Measurements from ENCODE around the gene NUSAP1.
"Not testable (repeated sequence)": the region's sequence is repeated elsewhere in the genome, so short reads cannot be mapped to it uniquely, and the experiment has no call there.

The NUSAP1 gene

DNA sequence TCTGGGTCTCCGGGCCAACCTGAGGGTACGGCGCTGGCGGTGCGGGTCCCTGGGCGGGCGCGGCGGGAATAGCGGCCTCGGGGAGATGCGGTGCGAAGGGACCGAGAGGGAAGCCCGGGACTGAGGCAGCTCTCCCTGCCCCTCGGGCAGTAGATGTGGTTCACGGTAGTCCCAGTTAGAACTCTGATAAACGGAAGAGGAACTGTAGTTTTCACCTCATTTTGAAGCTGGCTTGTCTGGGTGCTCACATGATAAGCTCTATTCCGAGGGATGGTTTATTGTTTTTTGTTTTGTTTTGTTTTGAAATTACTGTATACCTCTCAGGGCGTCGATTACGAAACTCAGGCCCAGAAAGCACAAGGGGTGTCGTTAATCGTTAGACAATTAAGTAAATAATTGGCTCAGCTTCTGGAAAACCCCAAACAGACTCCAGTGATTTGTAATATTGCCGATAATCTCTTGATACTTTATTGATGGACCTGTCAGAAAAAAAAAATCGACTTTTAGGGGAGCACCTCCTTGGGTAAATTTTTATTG, 413 bp downstream of the NUSAP1 start:
- DNase-seq (ENCODE audit: low read depth): no peak

DNA sequence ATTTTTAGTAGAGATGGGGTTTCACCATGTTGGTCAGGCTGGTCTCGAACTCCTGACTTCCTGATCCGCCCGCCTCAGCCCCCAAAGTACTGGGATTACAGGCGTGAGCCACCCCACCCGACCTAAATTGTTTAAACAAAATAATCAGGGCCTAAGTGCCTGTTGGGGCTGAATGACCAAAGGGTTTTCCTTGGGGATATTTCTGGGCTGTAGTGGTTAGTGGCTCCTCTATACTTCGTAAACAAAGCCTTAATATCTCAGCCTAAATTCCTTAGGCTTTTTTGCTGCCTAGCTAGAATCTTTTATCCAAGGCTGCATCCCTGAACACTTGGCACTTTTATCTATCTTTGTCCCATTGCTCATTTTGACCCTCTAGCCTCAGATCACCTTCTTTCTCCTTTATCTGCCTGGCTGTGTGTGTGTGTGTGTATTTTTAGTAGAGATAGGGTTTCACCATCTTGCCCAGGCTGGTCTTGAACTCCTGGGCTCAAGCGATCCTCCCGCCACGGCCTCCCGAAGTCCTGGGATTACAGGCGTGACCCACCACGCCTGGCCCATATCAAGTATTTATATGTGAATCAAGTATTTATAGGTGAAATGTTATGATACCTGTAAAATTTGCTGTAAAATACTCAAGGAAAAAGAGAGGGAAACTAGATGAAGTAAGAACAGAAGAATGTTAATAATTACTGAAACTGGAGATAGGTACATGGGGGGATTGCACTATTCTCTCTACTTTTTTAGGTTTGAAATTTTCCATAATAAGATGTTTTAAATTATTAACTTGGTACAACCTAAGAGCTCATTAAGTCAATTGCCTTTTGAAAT, 1.8 kb downstream of the NUSAP1 start:
- DNase-seq (ENCODE audit: low read depth): no peak

DNA sequence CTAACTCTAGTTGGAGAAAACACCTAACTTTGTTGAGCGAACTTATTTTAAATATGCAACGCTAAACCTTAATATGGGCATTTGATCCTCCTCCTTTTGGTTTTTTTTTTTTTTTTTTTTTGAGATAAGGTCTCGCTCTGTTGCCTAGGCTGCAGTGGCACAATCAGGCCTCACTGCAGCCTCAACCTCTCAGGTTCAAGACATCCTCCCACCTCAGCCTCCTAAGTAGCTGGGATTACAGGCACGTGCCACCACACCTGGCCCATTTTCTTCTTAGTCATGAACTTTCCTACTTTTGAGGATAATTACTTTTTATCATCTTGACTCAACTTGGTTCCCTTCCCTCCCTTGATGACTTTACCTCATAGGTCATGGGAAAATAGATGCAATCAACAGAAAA, 3.9 kb downstream of the NUSAP1 start:
- DNase-seq (ENCODE audit: low read depth): no peak

DNA sequence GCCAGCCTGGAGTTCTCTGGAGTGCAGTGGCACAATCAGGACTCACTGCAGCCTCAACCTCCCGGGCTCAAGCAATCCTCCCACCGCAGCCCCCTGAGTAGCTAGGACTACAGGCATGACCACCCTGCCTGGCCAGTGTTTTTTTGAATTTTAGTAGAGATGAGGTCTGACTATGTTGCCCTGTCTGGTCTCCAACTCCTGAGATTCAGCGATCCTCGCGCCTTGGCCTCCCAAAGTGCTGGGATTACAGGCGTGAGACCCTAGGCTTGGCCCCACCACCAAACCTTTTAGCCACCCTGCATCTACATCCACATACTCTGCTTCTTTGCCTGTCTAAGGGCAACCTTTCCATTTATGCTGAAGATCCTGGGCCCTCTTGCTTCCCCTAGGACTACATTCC, 4.4 kb downstream of the NUSAP1 start:
- no peak for DNase-seq (ENCODE audit: low read depth)

DNA sequence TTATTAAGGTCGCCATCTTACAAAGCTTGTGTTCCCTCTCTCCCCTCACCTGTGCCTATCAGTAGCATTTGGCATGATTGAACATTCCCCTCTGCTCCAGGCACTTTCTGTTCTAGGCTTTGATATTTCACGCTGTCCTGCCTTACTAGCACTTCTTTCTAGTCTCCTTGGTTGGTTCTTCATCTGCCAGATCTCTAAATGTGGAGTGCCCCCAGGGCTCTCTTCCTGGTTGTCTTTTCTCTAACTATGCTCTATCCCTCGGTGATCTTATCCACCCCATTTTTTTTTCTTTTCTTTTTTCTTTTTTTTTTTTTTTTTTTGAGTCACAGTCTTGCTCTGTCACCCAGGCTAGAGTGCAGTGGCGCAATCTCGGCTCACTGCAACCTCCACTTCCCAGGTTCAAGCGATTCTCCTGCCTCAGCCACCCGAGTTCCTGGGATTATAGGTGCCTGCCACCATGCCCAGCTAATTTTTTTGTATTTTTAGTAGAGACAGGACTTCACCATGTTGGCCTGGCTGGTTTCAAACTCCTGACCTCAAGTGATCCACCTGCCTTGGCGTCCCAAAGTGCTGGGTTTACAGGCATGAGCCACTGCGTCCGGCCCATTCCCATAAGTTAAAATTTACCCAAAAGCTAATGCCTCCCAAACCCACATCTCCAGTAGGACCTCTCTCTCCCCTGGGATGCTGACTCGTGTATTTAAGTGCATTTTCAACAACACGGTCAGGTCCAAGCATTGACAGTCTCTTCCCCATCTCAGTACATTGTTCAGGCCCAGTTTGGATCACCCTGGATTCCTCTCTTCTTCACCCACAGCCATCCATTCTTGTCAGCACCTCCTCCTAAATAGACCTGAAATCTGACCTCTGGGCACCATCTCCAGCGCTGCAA, 5.2 kb downstream of the NUSAP1 start:
- DNase-seq (ENCODE audit: low read depth): no peak

DNA sequence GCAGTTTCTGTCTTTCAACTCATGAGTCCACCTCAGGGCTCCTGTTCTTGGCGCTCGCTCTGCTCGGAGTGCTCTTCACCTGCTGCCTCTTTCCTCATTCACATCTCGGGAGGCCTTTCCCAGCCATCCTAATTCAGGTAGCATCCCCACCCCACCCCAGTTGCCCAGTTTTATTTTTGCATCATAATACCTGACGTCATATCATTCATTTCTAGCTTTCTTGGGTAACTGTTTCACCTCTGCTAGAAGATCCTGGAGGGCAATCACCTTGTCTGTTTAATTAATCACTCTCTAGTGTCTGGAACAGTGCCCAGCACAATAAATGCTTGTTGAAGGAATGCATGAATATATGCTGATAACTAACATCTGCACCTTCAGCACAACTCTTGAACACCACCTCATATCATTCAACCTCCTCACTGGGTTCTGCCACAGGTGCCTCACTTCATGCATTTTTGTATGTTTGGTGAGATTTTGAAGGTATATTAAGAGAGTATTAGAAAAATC, 7.6 kb downstream of the NUSAP1 start:
- no peak for DNase-seq (ENCODE audit: low read depth)

DNA sequence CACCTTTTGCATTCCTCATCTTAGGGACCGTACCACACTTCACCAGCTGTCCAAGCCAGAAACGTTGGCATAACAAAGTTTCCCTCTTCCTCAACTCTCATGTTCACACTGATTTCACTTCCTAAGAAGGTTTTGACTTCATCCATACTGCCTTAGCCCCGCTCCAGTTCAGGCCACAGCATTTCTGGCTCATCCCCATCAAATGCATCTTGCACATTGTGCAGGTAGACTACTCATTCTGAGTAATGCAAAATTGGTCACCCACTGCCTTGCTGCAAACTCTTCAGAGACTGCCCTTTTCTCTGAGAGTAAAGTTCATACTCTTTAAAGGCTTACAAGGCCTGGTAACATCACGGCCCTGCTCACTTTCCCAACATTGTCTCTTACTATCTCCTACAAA, 8.8 kb downstream of the NUSAP1 start:
- DNase-seq (ENCODE audit: low read depth): no peak

DNA sequence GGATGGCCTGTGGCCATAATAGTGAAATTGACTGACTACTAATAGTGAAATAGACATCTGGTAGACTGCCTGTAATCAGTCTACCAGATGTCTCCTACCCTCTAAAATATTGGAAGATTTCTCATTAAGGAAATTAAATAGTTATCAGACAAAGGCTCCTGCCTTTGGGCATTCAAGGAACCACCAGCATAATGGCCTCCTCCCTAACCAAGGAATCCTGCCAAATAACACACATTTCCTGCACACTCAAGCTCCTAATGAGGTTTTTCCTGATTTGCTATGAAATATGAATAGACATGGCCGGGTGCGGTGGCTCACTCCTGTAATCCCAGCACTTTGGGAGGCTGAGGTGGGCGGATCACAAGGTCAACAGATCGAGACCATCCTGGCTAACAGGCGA, 14.6 kb downstream of the NUSAP1 start:
- no peak for DNase-seq (ENCODE audit: low read depth)

DNA sequence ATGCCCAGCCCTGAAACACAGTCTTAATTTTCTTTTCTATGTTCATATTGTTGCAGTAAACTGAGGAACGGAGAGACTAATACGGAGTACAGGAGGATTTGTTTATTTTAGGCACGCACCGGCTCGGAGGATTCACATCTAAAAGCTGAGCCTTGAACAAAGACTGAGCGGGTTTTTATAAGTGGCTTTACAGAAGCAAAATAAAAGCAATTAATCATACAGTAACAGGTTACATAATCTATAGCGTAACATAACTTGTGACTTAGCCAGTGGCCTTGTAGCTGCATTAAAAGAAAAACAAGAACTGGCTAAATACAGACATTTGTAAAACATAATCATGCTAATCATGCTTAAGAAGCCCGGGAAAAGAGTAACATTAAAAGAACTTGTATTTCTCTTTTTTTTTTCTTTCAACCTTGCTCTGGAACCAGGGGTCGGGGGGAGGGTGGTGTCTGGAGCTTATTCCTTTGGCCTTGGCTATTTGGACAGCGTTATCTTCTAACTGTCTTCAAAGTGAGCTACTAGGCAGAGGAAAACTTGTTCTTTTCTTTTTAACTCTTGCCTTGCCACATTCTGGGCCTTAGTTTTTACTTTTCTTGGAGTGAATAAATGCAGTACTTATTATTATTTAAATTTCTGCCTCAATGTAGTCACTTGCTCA, 17.5 kb downstream of the NUSAP1 start:
- DNase-seq (ENCODE audit: low read depth): no peak

DNA sequence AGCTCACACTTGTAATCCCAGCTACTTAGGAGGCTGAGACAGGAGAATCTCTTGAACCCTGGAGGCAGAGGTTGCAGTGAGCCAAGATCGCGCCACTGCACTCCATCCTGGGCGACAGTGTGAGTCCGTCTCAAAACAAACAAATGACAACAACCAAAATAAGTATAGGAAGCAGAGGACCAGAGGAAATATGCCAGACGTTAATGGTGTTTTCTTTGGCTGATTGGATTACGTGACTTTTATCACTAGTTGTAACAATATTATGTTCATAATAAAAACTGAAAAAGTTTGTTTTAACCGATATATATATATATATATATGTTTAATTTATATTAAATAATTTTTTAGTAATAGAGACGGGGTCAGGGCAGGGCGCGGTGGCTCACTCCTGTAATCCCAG, 21.7 kb downstream of the NUSAP1 start:
- DNase-seq (ENCODE audit: low read depth): no peak

DNA sequence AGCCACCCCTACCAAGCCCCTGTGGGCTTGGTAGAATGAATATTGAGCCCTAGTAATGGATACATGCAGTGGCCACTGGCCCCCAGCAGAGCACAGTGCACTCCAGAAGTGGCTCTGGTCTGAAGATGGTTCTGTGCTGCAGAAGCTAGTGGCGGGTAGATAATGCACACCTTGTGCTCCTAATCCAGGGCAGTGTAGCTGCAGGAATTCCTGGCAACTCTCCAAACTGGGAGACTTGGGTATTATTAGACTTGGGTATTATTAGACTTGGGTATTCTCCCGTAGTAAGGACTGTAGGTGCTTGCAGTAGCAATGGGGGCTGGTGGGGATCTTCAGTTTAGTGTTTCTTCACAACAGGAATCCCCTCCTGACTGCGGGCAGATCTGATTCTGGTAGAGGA, 34.7 kb downstream of the NUSAP1 start:
- DNase-seq (ENCODE audit: low read depth): no peak

DNA sequence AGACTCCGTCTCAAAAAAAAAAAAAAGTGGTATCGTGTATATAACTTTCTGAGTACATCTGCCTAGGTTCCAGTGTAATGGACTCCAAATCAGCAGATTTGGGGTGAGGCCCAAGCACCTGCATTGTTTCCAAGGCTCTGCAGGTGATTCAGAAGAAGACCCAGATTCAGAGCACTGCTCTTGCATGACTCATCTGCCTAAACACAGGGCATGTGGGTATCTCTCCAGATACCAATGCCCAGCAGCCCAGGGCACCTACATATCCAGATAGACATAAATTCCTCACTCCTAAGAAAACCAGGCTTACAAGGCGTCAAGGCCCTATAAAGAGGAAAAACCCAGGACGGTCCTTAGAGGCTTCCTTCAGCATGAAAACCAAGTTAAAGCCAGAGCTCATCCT, 45.3 kb downstream of the NUSAP1 start:
- DNase-seq (ENCODE audit: low read depth): no peak

DNA sequence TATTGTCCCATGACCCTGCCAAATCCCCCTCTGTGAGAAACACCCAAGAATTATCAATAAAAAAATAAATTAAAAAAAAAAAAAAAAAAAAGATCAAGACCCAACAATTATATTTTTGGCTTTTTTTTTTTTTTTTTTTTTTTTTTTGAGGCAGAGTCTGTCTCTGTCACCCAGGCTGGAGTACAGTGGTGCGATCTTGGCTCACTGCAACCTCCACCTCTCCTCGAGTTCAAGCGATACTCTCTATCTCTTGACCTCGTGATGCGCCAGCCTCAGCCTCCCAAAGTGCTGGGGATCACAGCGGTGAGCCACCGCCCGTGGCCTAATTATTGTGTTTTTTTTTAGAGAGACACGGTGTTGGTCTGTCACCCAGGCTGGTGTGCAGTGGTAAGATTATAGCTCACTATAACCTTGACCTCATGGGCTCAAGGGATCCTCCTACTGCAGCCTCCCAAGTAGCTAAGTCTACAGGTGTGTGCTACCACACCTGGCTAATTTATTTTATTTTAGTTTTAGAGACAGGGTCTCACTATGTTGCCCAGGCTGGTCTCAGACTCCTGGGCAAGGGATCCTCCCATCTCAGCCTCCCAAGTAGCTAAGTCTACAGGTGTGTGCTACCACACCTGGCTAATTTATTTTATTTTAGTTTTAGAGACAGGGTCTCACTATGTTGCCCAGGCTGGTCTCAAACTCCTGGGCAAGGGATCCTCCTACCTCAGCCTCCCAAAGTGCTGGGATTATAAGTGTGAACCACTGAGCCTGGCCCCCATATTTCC, 51.5 kb downstream of the NUSAP1 start:
- DNase-seq (ENCODE audit: low read depth): not testable (repeated sequence)

DNA sequence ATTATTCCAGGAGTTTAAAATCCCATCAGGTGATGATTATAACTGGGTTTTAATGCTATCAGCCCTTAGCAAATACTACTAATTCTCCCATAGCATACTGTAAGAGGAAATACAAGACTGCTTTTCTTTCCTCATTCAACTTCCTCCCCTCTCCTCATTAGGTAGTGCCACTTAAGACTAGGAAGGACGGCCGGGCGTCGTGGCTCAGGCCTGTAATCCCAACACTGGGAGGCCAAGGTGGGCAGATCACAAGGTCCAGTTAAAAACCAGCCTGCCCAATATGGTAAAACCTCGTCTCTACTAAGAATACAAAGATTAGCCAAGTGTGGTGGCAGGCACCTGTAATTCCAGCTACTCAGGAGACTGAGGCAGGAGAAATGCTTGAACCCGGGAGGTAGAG, 55.0 kb downstream of the NUSAP1 start:
- DNase-seq (ENCODE audit: low read depth): no peak

DNA sequence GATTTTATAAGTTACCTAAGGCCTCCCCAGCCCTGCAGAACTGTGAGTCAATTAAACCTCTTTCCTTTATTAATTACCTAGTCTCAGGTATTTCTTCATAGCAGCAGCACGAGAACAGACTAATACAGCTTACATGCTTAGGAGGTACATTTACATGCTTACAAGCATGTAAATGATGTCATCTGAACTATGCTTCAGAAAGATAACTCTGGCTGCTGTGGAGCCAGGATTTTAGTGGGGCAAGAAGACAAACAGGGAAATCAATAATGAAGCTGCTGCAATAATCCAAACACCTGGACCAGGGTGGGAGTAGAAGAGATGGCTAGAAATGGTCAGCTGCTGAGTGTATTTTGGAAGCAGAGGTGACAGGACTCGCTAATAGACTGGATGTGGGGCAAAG, 60.0 kb downstream of the NUSAP1 start:
- no peak for DNase-seq (ENCODE audit: low read depth)

DNA sequence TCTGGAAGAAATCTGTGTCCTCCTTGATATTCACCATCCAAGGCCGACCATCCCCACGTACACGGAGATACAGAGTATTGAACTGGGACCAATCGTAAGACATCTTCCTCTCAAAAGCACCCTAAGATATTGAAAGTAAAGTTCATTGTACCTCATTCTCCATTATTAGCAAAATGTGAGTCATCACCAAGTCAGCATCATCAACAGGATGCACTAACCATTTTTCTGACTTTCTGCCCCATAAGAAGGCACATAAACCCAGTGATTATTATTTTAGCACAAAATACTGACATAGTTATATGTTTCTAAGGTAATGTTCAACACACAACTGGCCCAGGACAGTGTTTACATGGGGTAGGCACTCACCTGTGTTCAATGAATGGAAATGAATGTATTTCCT, 62.2 kb downstream of the NUSAP1 start:
- no peak for DNase-seq (ENCODE audit: low read depth)

DNA sequence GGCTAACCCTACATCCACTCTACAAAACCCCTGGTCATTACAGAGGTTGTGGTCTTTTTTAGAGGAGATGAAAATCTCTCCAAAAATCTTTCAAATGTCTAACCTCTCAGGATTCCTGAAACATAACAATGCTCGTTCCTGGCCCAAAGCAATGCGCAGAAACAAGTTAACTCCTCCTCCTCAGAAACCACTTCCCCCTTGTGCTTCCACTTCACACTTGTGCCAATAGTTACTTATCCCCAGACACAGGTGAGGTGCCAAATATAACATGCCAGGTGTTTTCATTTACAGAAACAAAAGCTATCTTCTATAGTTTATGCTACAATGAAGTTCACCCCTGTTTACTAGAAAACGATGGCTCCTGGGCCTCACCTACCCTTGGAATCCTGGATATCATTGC, 63.4 kb downstream of the NUSAP1 start:
- DNase-seq (ENCODE audit: low read depth): no peak

DNA sequence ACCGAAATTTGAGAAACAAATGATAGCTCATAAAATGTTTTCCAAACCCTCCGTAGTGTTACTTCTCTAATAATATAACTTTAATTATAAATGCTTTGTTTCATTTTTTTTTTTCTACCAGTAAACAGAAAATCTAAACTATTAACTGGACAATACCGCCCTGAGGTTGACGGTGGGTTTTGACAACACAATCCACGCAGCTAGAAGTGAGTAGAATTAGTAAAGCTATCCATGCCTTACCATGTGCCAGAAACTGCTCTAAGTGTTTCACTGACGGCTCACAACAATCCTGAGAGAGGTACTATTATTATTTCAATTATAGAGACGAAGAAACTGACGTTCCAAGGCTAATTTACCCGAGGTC, 69.2 kb downstream of the NUSAP1 start:
- DNase-seq (ENCODE audit: low read depth): no peak

DNA sequence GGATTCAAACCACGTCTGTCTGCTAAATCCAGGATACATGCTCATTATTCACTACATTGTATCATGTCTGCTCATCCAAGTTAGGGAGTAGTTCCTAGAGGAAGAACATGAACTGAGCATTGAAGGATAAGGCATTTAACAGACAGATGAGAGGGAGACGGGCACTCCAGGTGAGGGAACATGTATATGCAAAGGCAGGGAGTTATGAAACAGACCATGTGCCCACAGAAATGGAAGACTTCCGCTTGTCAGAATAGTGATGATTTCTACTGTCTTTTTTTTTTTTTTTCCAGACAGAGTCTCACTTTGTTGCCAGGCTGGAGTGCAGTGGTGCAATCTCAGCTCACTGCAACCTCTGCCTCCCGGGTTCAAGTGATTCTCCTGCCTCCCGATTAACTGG, 74.7 kb downstream of the NUSAP1 start:
- no peak for DNase-seq (ENCODE audit: low read depth)

DNA sequence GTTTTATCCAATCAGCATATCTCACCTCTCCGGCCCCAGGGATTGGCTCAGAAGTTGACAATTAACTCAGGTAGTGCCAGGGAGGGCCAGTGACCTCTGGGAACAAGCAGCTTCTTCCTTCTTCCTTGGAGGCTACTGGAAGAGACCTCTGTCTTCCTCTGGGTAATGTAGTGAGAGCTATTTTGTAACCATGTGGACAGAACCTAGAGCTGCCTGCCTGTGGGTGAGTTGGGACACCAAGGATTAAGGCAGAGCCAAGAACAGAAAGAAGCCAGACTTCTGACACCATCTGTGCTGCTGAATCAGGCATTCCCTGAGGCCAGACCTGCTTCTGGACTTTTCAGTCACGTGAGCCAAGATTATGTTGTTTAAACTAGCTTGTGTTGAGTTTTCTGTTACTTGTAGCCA, 75.6 kb downstream of the NUSAP1 start:
- DNase-seq (ENCODE audit: low read depth): no peak

DNA sequence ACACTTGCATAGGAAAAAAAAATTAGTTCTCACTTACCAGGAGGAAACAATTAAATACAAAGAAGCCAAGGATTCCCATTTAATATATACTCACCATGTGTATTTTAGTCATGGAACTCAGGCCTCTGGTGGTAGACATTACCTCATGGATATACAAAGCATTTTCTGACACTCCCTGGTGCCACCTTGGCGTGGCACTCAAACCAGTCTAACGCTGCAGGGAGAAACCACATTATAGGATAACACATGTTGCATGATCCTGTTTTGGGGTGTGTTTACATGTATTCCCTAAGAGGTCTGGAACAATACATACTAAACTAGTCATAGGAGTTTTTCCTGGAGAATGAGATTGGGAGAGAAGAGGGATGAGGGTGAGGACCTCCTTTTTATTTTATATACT, 78.3 kb downstream of the NUSAP1 start:
- DNase-seq (ENCODE audit: low read depth): no peak

DNA sequence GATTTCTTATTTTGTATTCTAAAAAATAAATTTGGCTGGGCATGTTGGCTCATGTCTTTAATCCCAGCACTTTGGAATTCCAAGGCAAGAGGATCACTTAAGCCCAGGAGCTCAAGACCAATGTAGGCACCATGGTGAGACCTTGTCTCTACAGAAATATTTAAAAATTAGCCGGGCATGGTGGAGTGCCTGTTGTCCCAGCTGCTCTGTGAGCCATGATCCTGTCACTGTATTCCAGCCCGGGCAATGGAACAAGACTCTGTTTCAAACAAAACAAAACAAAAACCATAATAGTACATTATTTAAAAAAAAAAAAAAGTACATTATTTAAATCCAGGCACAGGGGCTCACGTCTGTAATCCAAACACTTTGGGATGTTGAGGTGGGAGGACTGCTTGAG, 78.8 kb downstream of the NUSAP1 start:
- DNase-seq (ENCODE audit: low read depth): no peak

Data from stimulated activated CD8-positive, alpha-beta memory T cell treated with anti-CD3 and anti-CD28 coated beads, Interleukin-12 subunit alpha, Interleukin-12 subunit beta, amount 100 ng/mL, for 1 hour (primary cell).